Activated CD8-positive, alpha-beta memory T cell treated with anti-CD3 and anti-CD28 coated beads for 36 hours (primary cell): ENCODE results near the gene FAM3C. TPM values are rescaled to one million over a fixed set of nuclear protein-coding genes. Genes with fewer than 3 reads are reported as not detected.

Source experiments
- CTCF ChIA-PET: fragments of 350-600 bp; sonication (Branson Sonifier 250); formaldehyde crosslinking; loops from one replicate; lab custom pipeline; 2021; ENCODE audit warnings: antibody characterized with exemption; lab: Charles Lee
- POLR2A ChIA-PET: fragments of 350-600 bp; sonication (Branson Sonifier 250); formaldehyde crosslinking; loops from one replicate; lab custom pipeline; 2021; ENCODE audit warnings: antibody characterized with exemption; lab: Charles Lee
- total RNA-seq, 2 experiments: library from RNA; stranded (reverse); gene quantifications; one replicate each; pipeline ENCODE4 v1.2.3, GENCODE V29; 2021

FAM3C gene
- total RNA-seq, 2 experiments from 2014 or later = 58.4 to 60.8 TPM

- ChIA-PET POLR2A (no interaction called here), CTCF (interaction anchor here (1.0 kb wide), 1 partner anchor 18 kb away, joined by 3 read pairs; no protein-coding TSS in a partner anchor)
These were observed 23.4 kb upstream of the FAM3C start for GRCh38 chr7:121419201-121420148.

DNA sequence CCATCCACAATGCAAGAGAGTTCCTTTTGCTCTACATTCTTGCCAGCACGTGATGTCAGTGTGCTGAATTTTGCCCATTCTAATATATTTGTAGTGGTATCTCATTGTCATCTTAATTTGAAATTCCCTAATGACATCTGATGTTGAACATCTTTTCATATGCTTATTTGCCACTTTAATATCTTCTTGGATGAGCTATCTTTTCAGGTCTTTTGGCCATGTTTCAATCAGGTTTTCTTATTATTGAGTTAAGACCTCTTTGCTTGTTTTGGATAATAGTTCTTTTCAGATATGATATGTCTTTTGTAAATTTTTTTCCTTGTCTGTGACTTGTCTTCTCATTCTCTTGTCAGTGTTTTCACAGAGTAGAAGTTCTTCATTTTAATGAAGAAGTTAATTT lies 20.4 kb upstream of the FAM3C start:
- ChIA-PET POLR2A (no interaction called here), CTCF (no interaction called here)

DNA sequence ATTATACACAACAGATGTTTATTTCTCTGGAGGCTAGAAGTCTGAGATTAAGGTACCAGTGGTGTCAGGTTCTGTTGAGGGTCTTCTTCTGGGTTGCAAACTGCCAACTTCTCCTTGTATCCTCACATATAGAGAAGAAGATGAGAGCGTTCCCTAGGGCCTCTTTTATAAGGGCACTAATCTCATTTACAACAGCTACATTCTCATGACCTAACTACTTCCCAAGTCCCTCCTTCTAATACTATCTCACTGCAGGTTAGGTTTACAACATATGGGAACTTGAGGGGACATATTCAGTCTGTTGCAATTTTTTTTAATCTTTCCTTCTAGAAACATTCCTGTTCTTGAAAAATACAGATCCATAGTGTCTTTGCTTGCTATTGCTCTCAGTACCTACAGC lies 18.3 kb upstream of the FAM3C start:
- POLR2A ChIA-PET = interaction anchor here (0.6 kb wide), 1 partner anchor 464 kb away, joined by 4 read pairs; the partner anchor contains the start of gene ING3
- CTCF ChIA-PET = no interaction called here

- ChIA-PET CTCF (no interaction called here), POLR2A (no interaction called here)
These were observed 15.5 kb upstream of the FAM3C start for GRCh38 chr7:121411597-121411979.

DNA sequence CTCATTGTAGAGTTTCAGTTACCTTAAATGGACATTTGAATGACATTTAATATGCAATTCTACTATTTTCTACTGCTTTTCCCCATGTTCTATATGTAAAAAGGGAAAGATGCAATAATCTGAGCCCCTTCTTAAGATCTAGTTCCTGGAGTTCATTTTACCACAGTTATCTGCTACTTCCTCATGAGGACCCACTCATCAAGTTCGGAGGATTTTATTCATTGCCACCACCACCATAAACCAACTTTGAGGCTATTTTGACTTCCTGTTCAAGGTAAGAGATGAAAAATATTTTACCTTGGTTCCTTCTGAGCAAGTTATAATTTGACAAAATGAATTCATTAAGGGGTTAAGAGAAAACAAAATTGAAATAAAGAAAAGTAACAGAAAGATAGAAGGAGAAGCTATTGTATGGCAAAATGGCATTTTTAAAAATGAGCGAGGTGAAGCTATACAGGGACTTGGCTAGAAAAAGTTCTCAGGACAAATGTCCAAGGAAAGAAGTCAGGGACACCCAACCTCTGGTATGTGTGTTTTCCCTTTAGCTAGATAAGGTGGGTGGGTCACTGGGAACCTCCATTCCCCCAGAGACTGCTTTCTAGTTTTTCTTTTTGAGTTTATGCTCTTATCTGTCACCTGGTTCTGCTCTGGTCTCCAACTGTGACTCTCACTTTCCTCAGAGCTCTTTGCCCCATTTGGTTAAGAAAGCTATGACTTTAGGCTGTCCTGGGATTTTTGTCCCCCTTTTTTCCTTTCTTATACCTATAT lies 14.9 kb upstream of the FAM3C start:
- ChIA-PET CTCF (no interaction called here), POLR2A (no interaction called here)

DNA sequence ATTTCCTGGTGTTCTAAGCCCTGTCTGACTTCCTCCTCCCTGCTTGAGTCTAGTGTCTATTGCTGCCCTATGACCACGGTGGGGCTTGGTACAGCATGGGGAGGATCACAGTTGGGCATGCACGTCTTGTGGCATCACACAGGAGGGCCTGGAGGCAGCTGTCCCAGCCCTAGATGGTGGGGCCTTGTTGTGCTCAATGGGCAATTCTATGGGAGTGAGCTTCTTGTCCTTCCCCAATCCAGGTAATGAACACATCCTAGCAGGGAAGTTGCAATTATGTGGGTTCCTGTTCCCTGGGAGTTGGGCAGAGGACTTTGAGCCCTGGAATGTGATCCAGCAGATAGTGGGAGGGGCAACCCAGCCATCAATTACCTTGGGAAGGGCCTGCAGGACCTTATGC lies 10.8 kb upstream of the FAM3C start:
- CTCF ChIA-PET = interaction anchor here (0.6 kb wide), 1 partner anchor 20 kb away, joined by 3 read pairs; no protein-coding TSS in a partner anchor
- POLR2A ChIA-PET = no interaction called here

GRCh38 chr7:121406461-121406860 lies 10.4 kb upstream of the FAM3C start:
- ChIA-PET POLR2A (no interaction called here), CTCF (no interaction called here)

GRCh38 chr7:121404348-121404747 lies 8.2 kb upstream of the FAM3C start:
- ChIA-PET CTCF (interaction anchor here (0.9 kb wide), 1 partner anchor 16 kb away, joined by 3 read pairs; no protein-coding TSS in a partner anchor), POLR2A (no interaction called here)

DNA sequence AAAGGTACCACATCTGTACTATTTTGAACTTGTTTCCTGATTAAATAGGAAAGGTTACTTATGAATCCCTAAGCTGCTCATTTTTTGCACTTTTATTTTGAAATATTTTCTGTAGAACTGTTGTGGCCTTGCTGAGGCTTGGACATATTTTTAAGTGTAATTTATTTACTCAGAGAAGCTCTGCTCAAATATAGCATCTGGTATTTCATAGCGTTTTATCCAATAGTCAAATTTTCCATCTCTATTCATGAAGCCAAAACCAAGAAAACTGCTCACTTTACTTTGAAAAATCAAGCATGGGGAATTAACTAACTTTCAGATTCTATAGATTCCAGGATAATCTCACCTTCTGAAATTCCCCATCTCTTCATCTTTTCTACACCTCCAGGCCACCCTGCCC lies 6.6 kb upstream of the FAM3C start:
- POLR2A ChIA-PET = interaction anchor here (0.6 kb wide), 1 partner anchor 157 kb away, joined by 3 read pairs; no protein-coding TSS in a partner anchor
- CTCF ChIA-PET = no interaction called here

GRCh38 chr7:121401896-121402295 lies 5.8 kb upstream of the FAM3C start:
- CTCF ChIA-PET = no interaction called here
- POLR2A ChIA-PET = interaction anchor here (0.6 kb wide), 1 partner anchor 158 kb away, joined by 3 read pairs; no protein-coding TSS in a partner anchor

GRCh38 chr7:121398246-121398645 lies 2.1 kb upstream of the FAM3C start:
- POLR2A ChIA-PET = no interaction called here
- CTCF ChIA-PET = no interaction called here

GRCh38 chr7:121397822-121398221 lies 1.7 kb upstream of the FAM3C start:
- CTCF ChIA-PET = interaction anchor here (0.7 kb wide), 1 partner anchor 11 kb away, joined by 3 read pairs; no protein-coding TSS in a partner anchor
- POLR2A ChIA-PET = no interaction called here

- ChIA-PET CTCF (interaction anchor here (0.7 to 2.5 kb wide), 2 partner anchors 11 to 30 kb away, joined by 3 to 10 read pairs; no protein-coding TSS in a partner anchor), POLR2A (interaction anchor here (1.7 kb wide), 1 partner anchor 40 kb away, joined by 8 read pairs; no protein-coding TSS in a partner anchor)
These were observed 1.3 kb upstream of the FAM3C start for GRCh38 chr7:121397361-121397760.

GRCh38 chr7:121395494-121395960 lies 581 bp downstream of the FAM3C start:
- ChIA-PET POLR2A (interaction anchor here (0.6 to 1.9 kb wide), 4 partner anchors 42 to 445 kb away, joined by 3 to 12 read pairs (median 6); partner anchors contain the start of gene ING3), CTCF (interaction anchor here (1.0 to 2.5 kb wide), 8 partner anchors 11 to 152 kb away, joined by 3 to 15 read pairs (median 4); no protein-coding TSS in a partner anchor)

- ChIA-PET CTCF (interaction anchor here (2.0 to 2.5 kb wide), 3 partner anchors 10 to 136 kb away, joined by 10 to 15 read pairs (median 11); no protein-coding TSS in a partner anchor), POLR2A (no interaction called here)
These were observed 1.4 kb downstream of the FAM3C start for GRCh38 chr7:121394709-121395140.

GRCh38 chr7:121393005-121393366 lies 3.1 kb downstream of the FAM3C start:
- POLR2A ChIA-PET = no interaction called here
- CTCF ChIA-PET = no interaction called here

DNA sequence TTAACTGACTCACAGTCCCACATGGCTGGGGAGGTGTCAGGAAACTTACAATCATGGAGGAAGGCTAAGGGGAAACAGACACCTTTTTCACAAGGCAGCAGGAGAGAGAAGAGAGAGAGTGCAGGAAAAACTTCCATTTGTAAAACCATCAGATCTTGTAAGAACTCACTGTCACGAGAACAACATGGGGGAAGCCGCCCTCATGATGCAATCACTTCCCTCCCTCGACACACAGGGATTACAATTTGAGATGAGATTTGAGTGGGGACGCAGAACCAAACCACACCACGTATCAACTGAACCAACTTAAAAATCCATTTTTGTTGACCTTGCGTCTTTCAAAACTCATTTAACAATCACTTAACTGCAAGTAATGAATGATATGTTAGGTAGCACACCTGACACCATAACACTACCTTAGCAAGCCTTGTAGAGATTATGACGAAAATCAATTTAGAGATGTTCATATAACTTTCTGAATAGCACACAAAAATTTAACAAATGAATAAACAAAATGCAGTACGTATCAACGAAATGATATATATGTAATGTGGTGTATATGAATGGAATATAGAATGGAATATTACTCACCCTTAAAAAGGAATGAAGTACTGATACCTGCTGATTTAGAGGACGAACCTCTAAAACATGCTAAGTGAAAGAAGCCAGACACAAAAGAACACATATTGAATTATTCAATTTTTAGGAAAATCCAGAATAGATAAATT lies 3.7 kb downstream of the FAM3C start:
- ChIA-PET CTCF (interaction anchor here (1.2 kb wide), 1 partner anchor 155 kb away, joined by 4 read pairs; no protein-coding TSS in a partner anchor), POLR2A (no interaction called here)

DNA sequence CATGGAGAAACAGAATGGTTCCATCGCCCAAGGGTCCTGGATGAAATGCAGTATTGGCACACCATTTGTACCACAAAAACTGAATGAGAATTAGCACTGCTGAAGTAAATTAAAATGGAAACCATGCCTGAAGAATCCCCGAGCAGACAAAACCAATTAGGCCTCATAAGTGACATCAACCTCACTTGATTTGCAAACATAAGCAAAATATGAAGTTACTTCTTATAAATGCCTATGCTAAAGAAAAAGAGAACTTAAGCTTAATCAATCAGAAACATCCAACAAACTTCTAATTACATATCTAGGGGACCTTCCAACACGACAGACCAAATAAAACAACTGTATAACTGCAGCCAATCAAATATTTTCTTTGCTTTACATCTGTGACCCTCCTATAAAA lies 4.4 kb downstream of the FAM3C start:
- POLR2A ChIA-PET = no interaction called here
- CTCF ChIA-PET = interaction anchor here (1.2 kb wide), 1 partner anchor 156 kb away, joined by 4 read pairs; no protein-coding TSS in a partner anchor
